Sigmoid colon (tissue), 3 donors: ENCODE results near the gene PEAR1.

Source experiments
- POLR2A ChIP-seq, 2 donors: fragments of 450-650 bp; IDR thresholded peaks; one replicate each; pipeline ENCODE4 v1.6.1; 2016; ENCODE audit warnings: antibody characterized with exemption in 2 of 2, mild to moderate bottlenecking in 2 of 2, moderate library complexity in 2 of 2
- TF ChIP-seq, protein P1 (sequence below), 4 experiments: fragments of 450-650 bp in 3 of 4; fragments of 200-600 bp in 1 of 4; IDR thresholded peaks; one replicate each; pipeline ENCODE4 v1.5.1; 2016 to 2019; ENCODE audit warnings: antibody characterized with exemption in 4 of 4, mild to moderate bottlenecking in 3 of 4, moderate library complexity in 2 of 4

DNA sequence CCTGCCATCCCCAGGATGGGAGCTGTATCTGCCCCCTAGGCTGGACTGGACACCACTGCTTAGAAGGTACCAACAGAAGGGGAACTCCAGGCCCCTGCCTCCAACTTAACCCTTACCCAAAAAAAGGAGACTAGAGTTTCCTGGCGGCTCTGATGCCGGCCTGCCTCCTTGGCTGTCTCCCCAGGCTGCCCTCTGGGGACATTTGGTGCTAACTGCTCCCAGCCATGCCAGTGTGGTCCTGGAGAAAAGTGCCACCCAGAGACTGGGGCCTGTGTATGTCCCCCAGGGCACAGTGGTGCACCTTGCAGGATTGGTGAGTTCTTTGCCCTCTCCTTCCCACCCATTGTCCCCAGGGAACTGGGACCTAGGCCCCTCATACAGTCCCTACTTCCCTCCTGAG lies 18.8 kb downstream of the PEAR1 start:
- TF ChIP-seq, protein P1, sequence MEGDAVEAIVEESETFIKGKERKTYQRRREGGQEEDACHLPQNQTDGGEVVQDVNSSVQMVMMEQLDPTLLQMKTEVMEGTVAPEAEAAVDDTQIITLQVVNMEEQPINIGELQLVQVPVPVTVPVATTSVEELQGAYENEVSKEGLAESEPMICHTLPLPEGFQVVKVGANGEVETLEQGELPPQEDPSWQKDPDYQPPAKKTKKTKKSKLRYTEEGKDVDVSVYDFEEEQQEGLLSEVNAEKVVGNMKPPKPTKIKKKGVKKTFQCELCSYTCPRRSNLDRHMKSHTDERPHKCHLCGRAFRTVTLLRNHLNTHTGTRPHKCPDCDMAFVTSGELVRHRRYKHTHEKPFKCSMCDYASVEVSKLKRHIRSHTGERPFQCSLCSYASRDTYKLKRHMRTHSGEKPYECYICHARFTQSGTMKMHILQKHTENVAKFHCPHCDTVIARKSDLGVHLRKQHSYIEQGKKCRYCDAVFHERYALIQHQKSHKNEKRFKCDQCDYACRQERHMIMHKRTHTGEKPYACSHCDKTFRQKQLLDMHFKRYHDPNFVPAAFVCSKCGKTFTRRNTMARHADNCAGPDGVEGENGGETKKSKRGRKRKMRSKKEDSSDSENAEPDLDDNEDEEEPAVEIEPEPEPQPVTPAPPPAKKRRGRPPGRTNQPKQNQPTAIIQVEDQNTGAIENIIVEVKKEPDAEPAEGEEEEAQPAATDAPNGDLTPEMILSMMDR (IDR thresholded peaks at IDR 0.05): no peak
- TF ChIP-seq POLR2A (IDR thresholded peaks at IDR 0.05): no peak
